AG04449 (cell line): ENCODE measurements around the gene CNOT2.

Experiments used
- CTCF ChIA-PET: fragments of 350-600 bp; formaldehyde crosslinking; extraction: SDS; loops from one replicate; lab custom pipeline; 2021; ENCODE audit warnings: antibody characterized with exemption; lab: Yijun Ruan, JAX
- POLR2A ChIA-PET: fragments of 400-600, 350-600 bp; formaldehyde crosslinking; extraction: SDS; loops from one replicate; lab custom pipeline; 2020; ENCODE audit warnings: antibody characterized with exemption, inconsistent platforms; lab: Yijun Ruan, JAX
- DNase-seq: peaks from one replicate; pipeline ENCODE4 v3.0.0-alpha.2; 2010; ENCODE audit warnings: low read depth, low spot score
- H3K4me3 ChIP-seq: 2 replicates; pipeline ENCODE4 v1.5.1; 2011; ENCODE audit warnings: low read depth, mild to moderate bottlenecking, control low read depth, low read length
- CTCF ChIP-seq: IDR thresholded peaks from one replicate; pipeline ENCODE4 v1.5.1; 2011; ENCODE audit warnings: mild to moderate bottlenecking, moderate library complexity, low read length, control low read depth, inconsistent platforms; ENCODE audit not compliant: insufficient read depth; ENCODE audit errors: missing control alignments

CNOT2 gene

DNA sequence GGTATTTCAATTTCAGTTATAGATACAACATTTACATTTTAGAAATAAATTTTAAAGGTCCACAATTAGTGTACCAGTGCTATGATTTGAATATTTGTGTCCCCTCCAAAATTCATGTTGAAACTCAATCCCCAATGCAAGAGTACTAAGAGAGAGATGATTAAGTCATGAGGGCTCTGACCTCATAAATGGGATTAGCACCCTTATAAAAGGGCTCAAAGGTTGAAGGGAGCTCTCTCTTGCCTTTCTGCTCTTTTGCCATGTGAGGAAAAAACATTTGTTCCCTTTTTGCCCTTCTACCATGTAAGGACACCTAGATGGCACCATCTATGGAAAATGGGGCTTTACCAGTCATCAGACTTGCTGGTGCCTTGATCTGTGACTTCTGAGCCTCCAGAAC is 25.8 kb upstream of the CNOT2 start:
- TF ChIP-seq CTCF = no peak

DNA sequence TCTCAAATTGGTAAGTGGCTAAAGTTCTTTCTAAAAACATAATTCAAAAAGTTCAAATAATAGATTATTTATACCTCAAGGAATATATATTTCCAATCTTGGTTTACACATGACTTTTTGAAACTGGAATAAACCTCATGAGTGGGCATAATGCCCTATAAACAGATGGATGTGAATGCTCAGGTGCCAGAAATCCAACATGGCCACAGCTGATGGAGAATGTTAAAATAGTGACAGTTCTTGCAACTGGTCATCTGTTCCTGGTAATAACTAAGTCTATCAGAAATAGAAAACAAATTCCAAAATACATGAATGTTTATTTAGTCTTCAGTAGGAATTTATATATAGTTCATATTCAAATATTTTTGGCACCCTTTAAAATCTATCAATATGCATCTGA is 21.6 kb upstream of the CNOT2 start:
- no peak for DNase-seq
- H3K4me3 ChIP-seq = no peak overlapping the region
- CTCF ChIA-PET = no interaction called here
- POLR2A ChIA-PET = no interaction called here
- no peak for TF ChIP-seq CTCF

More for the DNA sequence above, 25.8 kb upstream of the CNOT2 start:
- H3K4me3 ChIP-seq = no peak overlapping the region
- POLR2A ChIA-PET = no interaction called here
- DNase-seq = no peak
- CTCF ChIA-PET = no interaction called here

DNA sequence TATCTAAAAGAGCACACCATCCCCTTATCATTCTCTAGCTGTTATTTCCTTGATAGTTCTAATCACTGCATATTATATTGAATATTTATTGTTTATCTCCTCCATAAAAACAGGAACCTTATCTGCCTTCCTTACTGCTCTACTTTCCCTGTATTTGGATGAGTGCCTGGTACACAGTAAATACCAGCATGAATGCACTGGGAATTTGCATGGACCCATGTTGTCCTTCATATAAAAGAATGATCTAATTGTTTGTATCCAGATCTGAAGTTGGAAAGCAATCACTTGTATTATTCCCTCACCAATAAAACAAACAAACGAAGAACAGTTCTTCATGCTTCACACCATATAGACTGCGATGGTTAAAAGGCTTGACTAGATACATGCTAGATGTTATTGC is 15.3 kb upstream of the CNOT2 start:
- DNase-seq = no peak
- ChIA-PET POLR2A (no interaction called here), CTCF (no interaction called here)
- no peak overlapping the region for H3K4me3 ChIP-seq
- TF ChIP-seq CTCF = no peak

- no peak overlapping the region for H3K4me3 ChIP-seq
- no peak for DNase-seq
- CTCF ChIA-PET = no interaction called here
- POLR2A ChIA-PET = no interaction called here
- no peak for TF ChIP-seq CTCF
These were observed 12.2 kb upstream of the CNOT2 start for GRCh38 chr12:70230934-70231606.

GRCh38 chr12:70236990-70237389 is 6.2 kb upstream of the CNOT2 start:
- CTCF ChIA-PET = no interaction called here
- TF ChIP-seq CTCF = no peak
- no peak for DNase-seq
- POLR2A ChIA-PET = no interaction called here
- no peak overlapping the region for H3K4me3 ChIP-seq

DNA sequence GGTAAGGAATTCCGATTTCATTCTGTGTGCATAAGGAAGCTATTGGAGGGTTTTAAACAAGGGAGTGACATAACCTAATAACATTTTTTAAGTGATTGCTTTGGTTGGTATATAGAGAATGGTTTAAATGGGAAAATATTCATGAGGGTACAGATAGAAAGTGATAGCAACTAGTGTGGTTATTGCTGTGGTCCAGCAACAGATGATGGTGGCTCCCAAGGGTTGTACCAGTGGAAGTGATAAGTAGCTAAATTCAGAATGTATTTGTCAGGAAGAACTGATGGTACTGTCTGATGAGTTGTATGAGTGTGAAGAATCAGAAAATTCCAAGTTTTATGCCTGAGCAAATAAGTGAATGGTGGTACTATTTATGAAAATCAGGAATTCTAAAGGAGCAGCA is 2.6 kb upstream of the CNOT2 start:
- no peak for DNase-seq
- CTCF ChIA-PET = interaction anchor here (1.3 kb wide), 1 partner anchor 339 kb away, joined by 3 read pairs; no protein-coding TSS in a partner anchor
- no peak for TF ChIP-seq CTCF
- POLR2A ChIA-PET = no interaction called here
- no peak overlapping the region for H3K4me3 ChIP-seq
